Islet of Langerhans (tissue), 1 donor: ENCODE data around the gene MRPS27.

ENCODE experiments used
- FAIRE-seq: peaks from one replicate; lab custom pipeline; 2011; peaks lifted over from hg19 to GRCh38; lab: Jason Lieb, UNC

Gene MRPS27

GRCh38 chr5:72256536-72256935 lies 63.5 kb downstream of the MRPS27 start:
- no peak for FAIRE-seq

DNA sequence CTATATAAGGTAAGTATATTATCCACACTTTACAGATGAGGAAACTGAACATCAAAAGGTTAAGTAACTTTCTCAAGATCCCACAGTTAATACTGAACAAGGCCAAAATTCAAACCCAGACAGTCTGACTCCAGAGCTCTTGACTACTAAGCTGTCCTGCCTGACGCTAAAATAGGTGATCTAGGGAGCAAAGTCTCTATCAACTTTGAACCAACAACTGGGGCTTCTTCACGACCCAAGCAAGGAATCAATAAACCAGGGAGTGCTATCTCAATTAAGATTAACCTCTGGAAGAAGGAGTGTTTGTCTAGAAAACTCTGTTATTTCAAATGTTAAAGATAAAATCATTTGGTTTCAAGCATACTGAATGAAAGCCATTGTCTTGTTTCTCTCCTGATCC lies 64.4 kb downstream of the MRPS27 start:
- no peak for FAIRE-seq

- FAIRE-seq, result no peak
Measured at GRCh38 chr5:72255237-72255636, 64.8 kb downstream of the MRPS27 start.

GRCh38 chr5:72252574-72253155 lies 67.4 kb downstream of the MRPS27 start:
- no peak for FAIRE-seq

- no peak for FAIRE-seq
Measured at GRCh38 chr5:72252008-72252407, 68.0 kb downstream of the MRPS27 start.

DNA sequence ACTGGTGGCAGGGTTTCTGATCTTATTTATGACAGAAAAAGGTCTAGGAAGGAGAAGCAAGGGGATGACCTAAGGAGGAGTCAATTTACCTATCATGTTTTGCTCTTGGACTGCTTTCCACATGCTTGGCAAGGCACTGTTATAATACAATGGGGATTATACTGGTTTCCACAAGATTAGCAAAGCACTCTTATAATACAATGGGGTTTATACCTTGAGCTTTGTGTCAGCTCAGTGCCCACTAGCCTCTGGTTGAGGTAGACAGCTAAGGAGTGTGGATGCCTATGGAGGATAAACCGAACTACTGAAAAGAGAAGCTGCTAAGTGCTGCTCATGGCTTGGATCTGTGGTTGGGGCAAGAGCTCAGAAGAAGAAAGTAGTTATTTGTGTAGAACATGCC lies 68.7 kb downstream of the MRPS27 start:
- no peak for FAIRE-seq

GRCh38 chr5:72248410-72248981 lies 71.5 kb downstream of the MRPS27 start:
- FAIRE-seq, result peak; percentile 17

- FAIRE-seq, result peak; percentile 58
Measured at GRCh38 chr5:72246954-72247442, 73.0 kb downstream of the MRPS27 start.

GRCh38 chr5:72245951-72246532 lies 74.0 kb downstream of the MRPS27 start:
- no peak for FAIRE-seq

- FAIRE-seq, result no peak
Measured at GRCh38 chr5:72245546-72245945, 74.5 kb downstream of the MRPS27 start.

DNA sequence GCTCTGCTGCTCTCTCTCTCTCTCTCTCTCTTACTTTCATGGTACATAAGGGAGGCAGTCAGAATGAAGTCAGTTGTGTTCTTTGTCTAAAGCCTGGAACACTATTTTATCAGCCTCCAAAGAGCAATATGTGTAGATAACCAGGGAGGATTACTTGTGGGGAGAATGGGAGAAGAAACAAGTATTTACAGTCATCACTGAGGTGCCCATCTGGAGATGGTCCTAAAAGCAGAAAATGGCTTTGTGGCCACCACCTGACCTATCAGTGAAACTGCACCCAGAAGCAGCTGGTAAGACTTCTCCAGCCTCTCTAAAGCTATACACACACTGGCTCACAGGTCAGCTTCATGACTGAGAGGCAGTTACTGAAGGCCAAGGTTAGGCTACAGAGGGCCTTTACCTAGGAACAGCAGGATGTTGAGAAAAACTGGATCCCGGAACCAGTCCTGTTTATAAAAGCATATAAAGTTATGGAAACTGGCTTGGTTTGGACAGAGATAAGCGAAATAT lies 75.1 kb downstream of the MRPS27 start:
- FAIRE-seq, result no peak

- peak; percentile 94 for FAIRE-seq
Measured at GRCh38 chr5:72243706-72244105, 76.3 kb downstream of the MRPS27 start.

GRCh38 chr5:72242796-72243475 lies 77.1 kb downstream of the MRPS27 start:
- FAIRE-seq, result peak; percentile 36

DNA sequence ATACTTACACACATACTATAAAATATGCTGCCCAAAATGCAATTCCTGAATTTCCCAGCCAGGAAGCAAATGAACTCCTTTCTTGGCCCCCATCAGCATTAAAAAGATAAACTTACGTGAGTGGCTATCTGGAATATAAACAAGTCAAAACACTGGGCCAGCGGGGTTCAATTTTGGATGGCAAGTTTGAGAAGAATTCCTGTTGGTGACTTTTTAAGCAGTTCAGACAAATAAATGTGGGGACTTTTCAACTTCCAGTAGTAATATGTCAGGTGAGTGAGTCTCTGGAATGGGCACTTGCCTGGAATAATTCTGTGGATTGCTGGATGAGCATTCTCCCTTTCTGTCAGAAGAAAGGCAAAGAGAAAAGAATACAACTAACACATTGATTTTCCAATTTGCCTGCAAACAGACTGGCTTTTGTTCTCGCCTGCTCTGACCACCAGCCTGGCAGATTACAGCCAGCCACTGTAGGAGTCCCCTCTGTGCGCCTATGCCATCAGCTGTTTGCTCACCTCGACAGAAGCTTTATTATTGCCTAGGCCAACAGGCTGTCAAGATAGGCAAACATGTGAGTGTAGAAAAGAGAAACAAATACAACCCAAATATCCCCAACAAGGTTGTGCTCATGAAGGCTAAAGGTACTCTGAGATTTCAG lies 78.6 kb downstream of the MRPS27 start:
- no peak for FAIRE-seq

DNA sequence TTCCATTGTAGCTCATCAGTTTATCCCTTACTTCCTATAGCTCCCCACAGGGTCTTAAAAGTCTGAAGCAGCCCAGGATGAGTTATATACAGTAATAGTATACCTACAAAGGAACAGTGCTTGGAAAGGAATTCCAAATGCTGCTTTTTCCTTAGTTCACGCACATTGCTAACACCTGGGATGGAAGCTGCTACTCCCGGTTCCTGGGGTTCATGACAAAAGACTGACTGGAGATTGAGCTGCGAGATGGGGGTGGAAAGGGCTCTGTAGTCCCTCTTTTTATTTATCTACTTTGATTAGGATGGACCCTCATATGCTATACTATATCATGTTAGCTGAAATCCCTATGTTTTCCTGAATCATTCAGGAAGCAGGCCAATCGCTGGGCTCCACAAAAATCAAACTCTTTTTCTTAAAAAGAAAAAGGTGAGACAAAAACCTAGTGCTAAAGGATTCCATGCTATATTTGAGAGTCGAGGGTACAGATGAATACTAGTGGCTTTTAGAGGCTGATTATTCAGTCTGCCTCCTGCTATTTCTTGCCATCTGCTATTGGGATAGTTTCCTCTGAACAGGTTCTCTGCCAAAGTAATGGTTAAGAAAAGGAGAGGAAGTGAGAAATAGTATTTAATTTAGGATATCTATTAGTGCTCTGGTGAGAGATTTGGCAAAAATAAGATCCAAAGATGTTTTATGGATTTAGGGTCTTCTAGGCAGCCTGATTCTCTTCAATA lies 81.2 kb downstream of the MRPS27 start:
- FAIRE-seq, result no peak

- no peak for FAIRE-seq
Measured at GRCh38 chr5:72237879-72238278, 82.2 kb downstream of the MRPS27 start.

- FAIRE-seq, result no peak
Measured at GRCh38 chr5:72237415-72237814, 82.6 kb downstream of the MRPS27 start.

DNA sequence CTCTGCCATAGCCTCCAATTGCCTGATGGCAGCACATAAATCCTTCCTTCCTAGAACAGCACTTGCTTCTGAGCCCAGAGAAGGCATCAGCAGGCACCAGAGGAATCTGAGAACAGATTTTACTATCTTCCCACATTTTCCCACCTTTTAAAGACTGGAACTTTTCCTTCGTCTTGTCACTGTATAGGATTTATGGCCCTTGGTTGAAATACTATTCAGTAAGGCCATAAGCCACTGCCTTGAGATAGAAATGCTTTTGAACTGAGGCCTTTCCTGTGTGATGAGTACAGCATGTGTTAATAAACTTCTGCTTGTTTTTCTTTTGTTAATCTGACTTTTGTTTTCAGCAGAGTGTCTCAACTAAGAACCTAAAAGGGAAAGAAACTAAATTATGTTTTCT lies 84.3 kb downstream of the MRPS27 start:
- no peak for FAIRE-seq

DNA sequence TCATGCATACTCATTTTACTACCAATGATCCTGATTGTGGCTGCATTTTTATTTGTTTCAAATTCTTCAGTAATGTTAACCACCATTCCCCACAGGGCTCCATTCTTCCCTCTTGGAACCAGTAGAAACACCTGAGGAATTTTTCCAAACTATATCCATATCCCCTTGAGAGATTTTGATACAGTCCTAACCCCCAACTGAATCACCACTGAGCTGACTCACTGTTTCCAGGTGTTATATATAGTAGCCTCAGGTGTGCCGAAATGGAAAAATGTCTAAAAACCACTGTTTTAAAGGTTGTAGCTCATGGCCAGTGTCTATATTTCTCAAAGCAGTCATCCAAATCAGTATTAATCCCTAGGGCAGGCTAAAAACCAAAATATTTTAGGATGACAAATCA lies 85.2 kb downstream of the MRPS27 start:
- FAIRE-seq, result no peak

- peak; percentile 71 for FAIRE-seq
Measured at GRCh38 chr5:72234265-72234700, 85.8 kb downstream of the MRPS27 start.

GRCh38 chr5:72233835-72234234 lies 86.2 kb downstream of the MRPS27 start:
- no peak for FAIRE-seq

DNA sequence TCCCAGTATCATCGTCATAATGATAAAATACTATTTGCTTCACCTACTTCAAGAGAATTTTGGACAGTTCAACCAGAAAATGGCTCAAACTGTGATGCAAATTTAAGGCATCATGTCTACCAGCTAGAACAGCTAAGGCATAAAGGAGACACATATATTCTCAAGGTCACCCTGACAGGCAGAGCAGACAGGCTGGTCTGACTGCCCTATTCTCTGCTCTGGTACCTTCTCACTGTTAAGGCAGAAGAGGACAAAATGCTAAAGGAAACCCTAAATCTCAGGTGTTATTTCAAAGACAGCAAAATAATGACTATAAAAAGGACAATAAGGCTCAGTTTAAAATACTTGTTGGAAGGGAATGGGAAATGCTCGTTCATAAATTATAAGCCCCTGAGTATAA lies 87.2 kb downstream of the MRPS27 start:
- FAIRE-seq, result no peak
